G401 (cell line): ENCODE data around the gene CLECL1. TPM values are rescaled to one million over a fixed set of nuclear protein-coding genes. Genes with fewer than 3 reads are reported as not detected.
A peak's percentile ranks its signal among the peaks of the same experiment; 100 is the strongest.
"Not testable (repeated sequence)": the region's sequence is repeated elsewhere in the genome, so short reads cannot be mapped to it uniquely, and the experiment has no call there.

Experiments used
- DNase-seq: peaks from one replicate; pipeline ENCODE4 v3.0.0-alpha.2; 2015; ENCODE audit warnings: low spot score
- in situ Hi-C: cut with HindIII; loops from 2 replicates; pipeline ENCODE4 v1.10.0; 2016; ENCODE audit warnings: low sequenced_read_pairs, mixed read lengths
- total RNA-seq: library from RNA; depleted of rRNA; stranded (reverse); fragments of >200 nt; shearing (Covaris generic); gene quantifications from 2 replicates; pipeline ENCODE4 v1.2.3, GENCODE V29; 2014

Gene CLECL1
- total RNA-seq, 1 experiment from 2014 or later = not detected

DNA sequence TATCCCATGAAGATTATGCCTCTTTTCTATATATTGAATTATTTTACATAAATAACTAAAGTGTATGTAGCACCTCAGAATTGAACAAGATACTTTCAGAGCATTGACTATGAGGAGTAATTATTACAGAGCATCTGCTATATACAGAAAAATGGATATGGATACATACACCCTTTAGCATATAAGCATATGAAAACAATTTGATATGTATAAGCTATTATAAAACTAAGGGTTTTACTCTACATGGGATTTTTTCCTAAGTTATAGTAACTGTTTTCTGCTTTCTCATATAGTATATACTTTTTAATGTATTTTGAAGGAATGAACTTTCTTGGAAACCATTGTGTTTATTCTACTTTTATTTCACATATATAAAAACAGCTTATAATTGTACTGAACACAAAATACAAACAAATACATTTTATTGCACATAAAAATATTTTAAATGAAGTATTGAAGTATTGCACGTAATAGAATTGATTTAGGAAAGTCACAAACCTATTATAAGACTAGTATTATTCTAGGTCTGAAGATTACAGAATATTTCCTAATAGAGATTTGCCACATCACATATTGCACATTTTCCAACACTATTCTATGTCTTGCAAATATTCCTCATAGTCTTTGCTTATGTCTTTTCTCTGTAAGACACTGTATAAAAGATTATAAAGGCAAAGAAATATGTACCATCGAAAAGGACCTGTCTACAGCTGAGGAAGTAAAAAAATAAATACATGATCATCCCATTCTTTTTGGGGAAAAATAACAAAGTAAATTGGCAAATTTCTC is 19.4 kb upstream of the CLECL1 start:
- in situ Hi-C loops = no loop called here
- DNase-seq = no peak

DNA sequence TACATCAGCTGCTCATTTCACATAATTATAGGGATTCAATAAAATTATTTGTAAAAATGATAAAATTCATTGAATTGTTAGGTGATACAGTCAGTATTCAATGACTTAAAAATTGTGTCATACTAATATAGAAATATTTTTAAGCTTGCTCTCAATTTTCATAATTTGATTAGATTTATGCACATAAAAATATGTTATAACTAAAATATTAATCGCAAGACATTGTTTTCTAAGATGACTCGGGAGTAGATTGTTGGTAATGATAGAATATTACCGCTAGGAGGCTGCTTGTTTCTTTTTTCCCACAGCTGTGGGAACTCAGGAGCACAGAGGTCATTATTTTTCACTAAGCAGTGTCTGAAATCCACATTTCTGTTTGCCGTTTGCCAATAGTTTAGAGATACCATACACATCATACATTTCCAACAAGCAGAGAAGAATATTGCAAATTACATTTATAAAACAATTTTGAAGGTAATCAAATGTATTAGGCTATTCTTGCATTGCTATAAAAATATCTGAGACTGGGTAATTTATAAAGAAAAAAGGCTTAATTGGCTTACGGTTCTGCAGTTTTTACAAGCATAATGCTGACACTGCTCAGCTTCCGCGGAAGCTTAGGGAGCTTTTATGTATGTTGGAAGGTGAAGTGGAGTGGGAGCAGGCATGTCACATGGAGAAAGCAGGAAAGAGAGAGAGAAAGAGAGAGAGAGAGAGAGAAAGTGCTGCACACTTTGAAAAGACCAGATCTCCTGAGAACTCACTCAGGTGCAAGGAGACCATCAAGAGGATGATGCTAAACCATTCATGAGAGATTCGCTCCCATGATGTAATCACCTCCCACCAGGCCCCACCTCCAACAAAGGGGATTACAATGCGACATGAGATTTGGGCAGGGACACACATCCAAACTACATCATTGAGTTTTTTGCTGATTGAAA is 18.6 kb upstream of the CLECL1 start:
- in situ Hi-C loops = no loop called here
- no peak for DNase-seq

GRCh38 chr12:9750276-9751203 is 17.6 kb upstream of the CLECL1 start:
- in situ Hi-C loops = no loop called here
- DNase-seq = peak; percentile 58

DNA sequence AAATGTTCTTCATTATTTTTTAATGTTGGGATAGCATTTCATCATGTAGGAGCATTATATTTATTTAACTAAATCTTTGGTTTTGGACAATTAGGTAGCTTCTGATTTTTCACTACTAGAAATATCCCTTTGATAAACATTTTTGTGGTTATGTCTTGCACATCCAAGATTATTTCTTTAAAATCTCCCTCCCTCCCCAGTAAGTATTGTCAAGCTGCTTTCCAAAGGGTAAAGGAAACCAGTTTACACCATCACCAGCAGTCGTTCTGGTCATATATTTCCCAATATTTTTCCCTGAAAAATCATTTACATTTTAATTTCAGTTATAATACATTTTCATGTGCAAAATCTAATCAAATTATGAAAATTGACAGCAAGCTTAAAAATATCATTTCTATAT is 16.7 kb upstream of the CLECL1 start:
- DNase-seq = no peak
- in situ Hi-C loops = no loop called here

- in situ Hi-C loops = no loop called here
- no peak for DNase-seq
These were observed 12.3 kb upstream of the CLECL1 start for GRCh38 chr12:9745199-9745598.

GRCh38 chr12:9742661-9743060 is 9.8 kb upstream of the CLECL1 start:
- no peak for DNase-seq
- in situ Hi-C loops = no loop called here

GRCh38 chr12:9741726-9742125 is 8.8 kb upstream of the CLECL1 start:
- in situ Hi-C loops = no loop called here
- DNase-seq = no peak

DNA sequence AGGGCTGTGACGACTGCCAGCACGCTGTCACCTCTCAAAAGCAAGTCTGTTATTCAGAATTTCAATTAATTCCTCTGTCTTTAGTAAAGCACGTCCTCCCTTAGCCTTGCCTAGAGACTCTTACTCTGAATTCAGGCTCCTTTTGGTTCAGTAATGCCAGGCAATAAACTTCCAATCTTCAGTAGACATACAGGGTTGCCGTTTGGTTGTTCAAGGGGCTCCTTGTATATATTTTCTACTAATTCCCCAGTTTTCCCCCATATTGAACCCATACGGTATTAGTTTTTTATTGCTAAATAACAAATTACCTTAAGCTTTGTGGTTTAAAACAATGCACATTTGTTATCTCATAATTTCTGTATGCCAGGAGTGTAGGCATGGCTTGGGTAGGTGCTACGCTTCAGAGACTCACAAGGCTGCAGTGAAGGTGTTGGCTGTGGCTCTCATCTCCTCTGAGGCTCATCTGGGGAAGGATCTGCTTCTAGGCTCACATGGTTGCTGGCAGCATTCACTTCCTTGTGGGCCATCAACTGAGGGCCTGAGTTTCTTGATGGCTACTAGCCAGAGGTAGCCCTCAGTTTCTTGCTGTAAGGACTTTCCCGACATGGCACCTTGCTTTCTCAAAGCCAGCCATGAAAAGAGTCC is 7.3 kb upstream of the CLECL1 start:
- DNase-seq = no peak
- in situ Hi-C loops = no loop called here

GRCh38 chr12:9739404-9740105 is 6.7 kb upstream of the CLECL1 start:
- DNase-seq, in situ Hi-C loops: not testable (repeated sequence)

- DNase-seq, in situ Hi-C loops: not testable (repeated sequence)
These were observed 6.0 kb upstream of the CLECL1 start for GRCh38 chr12:9738905-9739304.

- in situ Hi-C loops = no loop called here
- DNase-seq = no peak
These were observed 4.2 kb upstream of the CLECL1 start for GRCh38 chr12:9736936-9737705.

DNA sequence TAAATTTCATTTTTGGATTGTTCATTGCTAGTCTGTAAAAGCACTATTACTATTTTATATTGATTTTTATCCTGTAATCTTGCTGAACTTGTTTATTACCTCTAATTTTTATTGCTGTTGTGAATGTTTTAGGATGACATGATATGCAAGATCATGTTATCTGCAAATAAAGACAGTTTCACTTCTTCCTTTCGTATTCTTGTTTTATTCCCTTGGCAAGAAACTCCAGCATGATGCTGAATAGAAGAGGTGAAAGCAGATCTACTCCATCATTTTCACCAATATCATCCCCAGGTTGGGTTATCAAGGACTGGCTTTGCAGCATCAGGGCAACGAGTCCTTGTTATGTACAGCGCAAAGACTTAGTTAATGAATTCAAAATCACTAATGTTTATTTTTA is 2.7 kb upstream of the CLECL1 start:
- in situ Hi-C loops = no loop called here
- no peak for DNase-seq

DNA sequence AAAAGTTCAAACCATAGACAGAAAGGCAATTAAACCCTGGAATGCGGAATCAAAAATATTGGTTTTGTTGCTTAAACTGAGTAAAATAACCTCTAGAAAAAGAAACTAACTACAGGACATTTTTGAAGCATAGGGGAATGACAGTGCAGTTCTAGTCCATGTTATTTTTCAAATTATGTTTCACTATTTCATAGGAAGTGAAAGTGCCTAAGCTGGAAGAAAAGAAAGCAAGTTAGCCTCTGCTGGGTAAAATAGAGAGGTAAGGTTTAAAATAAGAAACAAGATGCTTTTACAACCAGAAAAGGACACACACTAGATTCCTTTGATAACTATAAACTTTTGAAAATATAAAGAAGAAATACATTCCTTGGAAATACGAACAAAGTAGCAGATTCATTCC is 1.1 kb downstream of the CLECL1 start:
- in situ Hi-C loops = no loop called here
- DNase-seq = no peak

GRCh38 chr12:9731393-9731792 is 1.5 kb downstream of the CLECL1 start:
- in situ Hi-C loops = no loop called here
- no peak for DNase-seq

DNA sequence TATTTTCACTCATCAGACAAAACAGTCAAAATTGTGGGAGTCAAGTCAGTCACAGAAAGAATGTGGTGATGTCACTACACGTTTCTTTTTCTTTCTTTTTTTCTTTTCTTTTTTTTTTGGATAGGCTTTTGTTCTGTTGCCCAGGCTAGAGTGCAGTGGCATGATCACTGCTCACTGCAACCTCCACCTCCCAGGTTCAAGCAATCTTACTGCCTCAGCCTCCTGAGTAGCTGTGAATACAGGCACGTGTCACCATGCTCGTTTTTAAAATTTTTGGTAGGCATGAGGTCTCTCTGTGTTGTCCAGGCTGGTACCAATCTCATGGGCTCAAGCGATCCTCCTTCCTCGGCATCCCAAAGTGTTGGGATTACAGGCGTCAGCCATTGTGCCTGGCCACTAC is 2.3 kb downstream of the CLECL1 start:
- no peak for DNase-seq
- in situ Hi-C loops = no loop called here

DNA sequence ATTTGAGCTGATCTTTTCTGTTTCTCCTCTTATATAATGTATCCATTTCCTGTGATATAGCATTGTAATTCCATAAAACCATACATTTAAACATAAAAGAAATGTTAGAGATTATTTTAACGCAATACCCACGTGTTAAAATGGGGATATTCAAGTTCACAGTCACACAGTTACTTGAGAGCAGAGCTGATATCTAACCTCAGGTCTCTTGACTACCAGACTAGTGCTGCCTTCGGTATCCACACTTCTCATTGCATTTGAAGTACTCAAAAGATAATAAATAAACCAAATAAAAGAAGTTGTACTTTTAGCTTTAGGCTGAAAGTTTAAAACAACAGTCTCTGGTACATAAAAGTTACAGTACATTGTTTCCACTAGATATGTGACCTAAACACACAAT is 2.9 kb downstream of the CLECL1 start:
- DNase-seq = no peak
- in situ Hi-C loops = no loop called here

- no peak for DNase-seq
- in situ Hi-C loops = no loop called here
These were observed 3.8 kb downstream of the CLECL1 start for GRCh38 chr12:9729082-9729481.

- in situ Hi-C loops = no loop called here
- no peak for DNase-seq
These were observed 5.1 kb downstream of the CLECL1 start for GRCh38 chr12:9727813-9728212.
